CD4-positive, alpha-beta T cell (primary cell): Measurements from ENCODE around the gene EGFL7. TPM values are rescaled to one million over a fixed set of nuclear protein-coding genes. Genes with fewer than 3 reads are reported as not detected.

Experiments used
- ATAC-seq: fragments of 200-7000 bp; cut with Tn5 transposase; one replicate; pipeline ENCODE4 v1.10.0; 2022; ENCODE audit warnings: mild to moderate bottlenecking; ENCODE audit not compliant: poor library complexity
- CTCF ChIA-PET: fragments of 350-600 bp; sonication (Branson Sonifier 250); formaldehyde crosslinking; loops from one replicate; lab custom pipeline; 2021; ENCODE audit warnings: antibody characterized with exemption, inconsistent platforms; lab: Charles Lee
- POLR2A ChIA-PET: fragments of 350-600 bp; sonication (Branson Sonifier 250); formaldehyde crosslinking; loops from one replicate; lab custom pipeline; 2021; ENCODE audit warnings: antibody characterized with exemption, inconsistent platforms; lab: Charles Lee
- DNase-seq, 14 experiments: peaks; one replicate each; pipeline ENCODE4 v3.0.0-alpha.2; 2013 to 2020; ENCODE audit warnings: mixed read lengths in 2 of 14
- H3K27ac ChIP-seq, 2 donors: one replicate each; pipeline versions ENCODE4 v1.5.1 to v1.7.0; 2013; ENCODE audit warnings: low read length in 2 of 2, low read depth in 1 of 2, mild to moderate bottlenecking in 1 of 2
- H3K27me3 ChIP-seq, 2 experiments: 1 replicate in 1 of 2; 2 replicates in 1 of 2; pipeline versions ENCODE4 v1.6.1 to v1.7.0; 2013; ENCODE audit warnings: low read length in 2 of 2, control low read depth in 1 of 2, mild to moderate bottlenecking in 1 of 2, moderate library complexity in 1 of 2; ENCODE audit not compliant: insufficient read depth in 2 of 2, control insufficient read depth in 1 of 2
- H3K36me3 ChIP-seq: one replicate; pipeline ENCODE4 v1.6.1; 2013; ENCODE audit warnings: low read length, control low read depth; ENCODE audit not compliant: insufficient read depth
- H3K4me1 ChIP-seq: one replicate; pipeline ENCODE4 v1.6.1; 2013; ENCODE audit warnings: low read length, control low read depth; ENCODE audit not compliant: insufficient read depth
- H3K4me3 ChIP-seq: one replicate; pipeline ENCODE4 v1.5.1; 2013; ENCODE audit warnings: mild to moderate bottlenecking, low read length, moderate library complexity
- H3K9me3 ChIP-seq, 2 experiments: 1 replicate in 1 of 2; 2 replicates in 1 of 2; pipeline versions ENCODE4 v1.6.1 to v1.7.0; 2013; ENCODE audit warnings: low read length in 2 of 2, mild to moderate bottlenecking in 2 of 2, control low read depth in 1 of 2, moderate library complexity in 1 of 2; ENCODE audit not compliant: control insufficient read depth in 1 of 2, insufficient read depth in 1 of 2
- H3K27ac Mint-ChIP-seq: one replicate; pipeline ENCODE4 v1.8.0; 2020; ENCODE audit warnings: mixed read lengths
- H3K27me3 Mint-ChIP-seq: one replicate; pipeline ENCODE4 v1.8.0; 2021; ENCODE audit warnings: mixed read lengths
- H3K36me3 Mint-ChIP-seq: one replicate; pipeline ENCODE4 v1.8.0; 2021; ENCODE audit warnings: low read depth, mixed read lengths
- H3K4me1 Mint-ChIP-seq: one replicate; pipeline ENCODE4 v1.8.0; 2021; ENCODE audit warnings: low read depth, mixed read lengths
- H3K4me3 Mint-ChIP-seq: one replicate; pipeline ENCODE4 v1.8.0; 2020; ENCODE audit warnings: mild to moderate bottlenecking, mixed read lengths
- H3K9me3 Mint-ChIP-seq: one replicate; pipeline ENCODE4 v1.8.0; 2020; ENCODE audit warnings: mixed read lengths
- intact Hi-C, 2 experiments: fragments of 100-400 bp; cut with DNase I in 1 of 2; cut with micrococcal nuclease in 1 of 2; formaldehyde crosslinking; loops; one replicate each; pipeline versions ENCODE4 v1.15.1 to v1.9.0; 2023 to 2025; cut with DNase I, micrococcal nuclease
- total RNA-seq, 174 experiments: library from RNA in 2 of 174; stranded (reverse) in 2 of 174; gene quantifications; one replicate each; pipeline ENCODE4 v1.2.3 and lab custom pipeline; 2021 to 2026
- TF ChIP-seq, protein P1 (sequence below): fragments of 200-600 bp; IDR thresholded peaks from one replicate; pipeline ENCODE4 v1.8.0; 2022; ENCODE audit warnings: antibody characterized with exemption, mild to moderate bottlenecking

EGFL7 gene
- total RNA-seq, 2 experiments from 2014 or later: not detected

GRCh38 chr9:136688274-136689107, 25.8 kb downstream of the EGFL7 start:
- intact Hi-C loops: no loop called here
- no peak for DNase-seq
- POLR2A ChIA-PET: no interaction called here
- ATAC-seq: no peak
- H3K4me3 ChIP-seq: no peak overlapping the region
- Mint-ChIP-seq H3K27me3 (peaks cover 6% of the 10 kb centered on the region), H3K9me3 (no peaks in the 10 kb centered on the region), H3K4me3 (peak overlapping the region; percentile 81), H3K4me1 (no peaks in the 10 kb centered on the region), H3K36me3 (no peaks in the 10 kb centered on the region), H3K27ac (no peak overlapping the region)
- peaks cover 0 to 8% of the 10 kb centered on the region in 2 experiments for H3K9me3 ChIP-seq
- H3K4me1 ChIP-seq: peaks cover 27% of the 10 kb centered on the region
- TF ChIP-seq, protein P1, sequence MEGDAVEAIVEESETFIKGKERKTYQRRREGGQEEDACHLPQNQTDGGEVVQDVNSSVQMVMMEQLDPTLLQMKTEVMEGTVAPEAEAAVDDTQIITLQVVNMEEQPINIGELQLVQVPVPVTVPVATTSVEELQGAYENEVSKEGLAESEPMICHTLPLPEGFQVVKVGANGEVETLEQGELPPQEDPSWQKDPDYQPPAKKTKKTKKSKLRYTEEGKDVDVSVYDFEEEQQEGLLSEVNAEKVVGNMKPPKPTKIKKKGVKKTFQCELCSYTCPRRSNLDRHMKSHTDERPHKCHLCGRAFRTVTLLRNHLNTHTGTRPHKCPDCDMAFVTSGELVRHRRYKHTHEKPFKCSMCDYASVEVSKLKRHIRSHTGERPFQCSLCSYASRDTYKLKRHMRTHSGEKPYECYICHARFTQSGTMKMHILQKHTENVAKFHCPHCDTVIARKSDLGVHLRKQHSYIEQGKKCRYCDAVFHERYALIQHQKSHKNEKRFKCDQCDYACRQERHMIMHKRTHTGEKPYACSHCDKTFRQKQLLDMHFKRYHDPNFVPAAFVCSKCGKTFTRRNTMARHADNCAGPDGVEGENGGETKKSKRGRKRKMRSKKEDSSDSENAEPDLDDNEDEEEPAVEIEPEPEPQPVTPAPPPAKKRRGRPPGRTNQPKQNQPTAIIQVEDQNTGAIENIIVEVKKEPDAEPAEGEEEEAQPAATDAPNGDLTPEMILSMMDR: no peak
- no peaks in the 10 kb centered on the region for H3K36me3 ChIP-seq
- no peak overlapping the region for H3K27ac ChIP-seq
- CTCF ChIA-PET: no interaction called here
- no peaks in the 10 kb centered on the region for H3K27me3 ChIP-seq

DNA sequence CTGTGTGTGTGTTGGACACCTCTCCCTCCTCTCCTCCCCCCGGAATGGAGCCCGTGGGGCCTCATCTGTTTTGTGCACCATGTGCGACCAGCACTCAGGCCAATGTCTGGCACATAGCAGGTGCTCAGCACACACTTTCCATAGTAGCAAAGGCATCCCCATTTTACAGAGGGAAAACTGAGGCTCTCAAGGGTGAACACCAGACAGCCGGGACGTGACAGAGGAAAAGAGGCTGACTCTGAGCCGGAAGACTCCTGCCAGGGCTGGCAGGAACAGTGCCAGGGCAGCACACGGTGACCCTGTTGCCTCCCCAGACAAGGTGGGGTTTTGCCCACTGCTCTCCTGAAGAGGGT, 26.4 kb downstream of the EGFL7 start:
- POLR2A ChIA-PET: no interaction called here
- H3K9me3 Mint-ChIP-seq: no peaks in the 10 kb centered on the region
- CTCF ChIA-PET: no interaction called here
- peak overlapping the region; percentile 81 for H3K4me3 Mint-ChIP-seq
- Histone ChIP-seq H3K27me3 (no peaks in the 10 kb centered on the region), H3K27ac (no peak overlapping the region), H3K9me3 (peaks cover 0 to 8% of the 10 kb centered on the region in 2 experiments), H3K4me3 (no peak overlapping the region), H3K4me1 (peaks cover 27% of the 10 kb centered on the region), H3K36me3 (no peaks in the 10 kb centered on the region)
- H3K27me3 Mint-ChIP-seq: peaks cover 6% of the 10 kb centered on the region
- TF ChIP-seq, protein P1: no peak
- H3K27ac Mint-ChIP-seq: no peak overlapping the region
- H3K4me1 Mint-ChIP-seq: no peaks in the 10 kb centered on the region
- no peak for ATAC-seq
- intact Hi-C loops: no loop called here
- no peak for DNase-seq
- no peaks in the 10 kb centered on the region for H3K36me3 Mint-ChIP-seq

DNA sequence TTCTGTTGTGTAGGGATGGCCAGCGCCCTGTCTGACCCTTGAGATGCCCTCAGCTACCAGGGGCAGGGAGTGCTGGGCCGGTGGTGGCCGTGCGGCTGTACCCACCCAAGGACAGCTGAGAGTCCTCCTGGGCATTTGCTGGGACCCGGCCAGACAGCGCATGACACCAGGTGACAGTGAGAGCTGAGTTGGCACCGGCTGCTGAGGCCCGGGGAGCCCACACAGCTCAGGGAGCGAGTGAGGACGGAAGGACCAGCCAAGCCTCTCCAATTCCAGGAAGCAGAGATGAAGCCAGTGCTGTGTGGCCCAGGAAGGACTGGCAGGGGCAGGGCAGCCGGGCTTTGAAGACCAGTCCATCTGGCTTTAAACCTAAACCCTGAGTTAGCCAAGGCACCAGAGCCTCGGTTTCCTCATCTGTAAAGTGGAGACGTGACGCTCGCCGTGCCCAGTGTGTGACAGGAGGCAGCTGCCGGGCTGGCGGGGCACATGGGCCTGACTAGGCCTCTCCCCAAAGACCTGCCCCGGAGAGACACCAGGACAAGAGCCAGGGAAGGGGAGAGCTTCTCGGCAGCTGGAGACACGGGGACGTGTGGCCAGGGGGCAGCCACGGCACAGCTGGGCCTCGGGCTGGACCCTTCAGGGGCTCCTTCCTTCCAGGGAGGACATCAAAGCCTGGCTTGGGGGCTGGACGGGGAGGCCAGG, 27.5 kb downstream of the EGFL7 start:
- Histone ChIP-seq H3K4me1 (peaks cover 21% of the 10 kb centered on the region), H3K36me3 (no peaks in the 10 kb centered on the region), H3K27me3 (peaks cover 2 to 3% of the 10 kb centered on the region in 2 experiments), H3K4me3 (no peak overlapping the region), H3K9me3 (peaks cover 0 to 8% of the 10 kb centered on the region in 2 experiments), H3K27ac (no peak overlapping the region)
- intact Hi-C loops: no loop called here
- TF ChIP-seq, protein P1: no peak
- Mint-ChIP-seq H3K4me3 (no peak overlapping the region), H3K27ac (no peak overlapping the region), H3K36me3 (no peaks in the 10 kb centered on the region), H3K9me3 (no peaks in the 10 kb centered on the region), H3K27me3 (peaks cover 6% of the 10 kb centered on the region), H3K4me1 (no peaks in the 10 kb centered on the region)
- ChIA-PET CTCF (no interaction called here), POLR2A (interaction anchor here (0.9 kb wide), 1 partner anchor 38 kb away, joined by 3 read pairs; no protein-coding TSS in a partner anchor)
- DNase-seq: no peak
- ATAC-seq: no peak
